ENCODE results near the gene SASH1. TPM values are rescaled to one million over a fixed set of nuclear protein-coding genes. Genes with fewer than 3 reads are reported as not detected.

Gene SASH1
- total and polyA plus RNA-seq, 2 of the 8 experiments (the other 6 are each of a cell fraction or from before 2014, with no cell fraction given): 6.0 to 20.2 TPM

DNA sequence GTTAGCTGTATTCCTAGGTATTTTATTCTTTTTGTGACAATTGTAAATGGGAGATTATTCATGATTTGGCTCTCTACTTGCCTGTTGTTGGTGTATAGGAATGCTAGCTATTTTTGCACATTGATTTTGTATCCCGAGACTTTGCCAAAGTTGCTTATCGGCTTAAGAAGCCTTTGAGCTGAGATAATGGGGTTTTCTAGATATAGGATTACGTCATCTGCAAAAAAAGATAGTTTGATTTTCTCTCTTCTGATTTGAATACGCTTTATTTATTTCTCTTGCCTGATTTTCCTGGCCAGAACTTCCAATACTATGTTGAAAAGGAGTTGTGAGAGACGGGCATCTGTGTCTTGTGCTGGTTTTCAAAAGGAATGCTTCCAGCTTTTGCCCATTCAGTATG lies 241.0 kb downstream of the SASH1 start (continued):
- TF ChIP-seq, protein P1, sequence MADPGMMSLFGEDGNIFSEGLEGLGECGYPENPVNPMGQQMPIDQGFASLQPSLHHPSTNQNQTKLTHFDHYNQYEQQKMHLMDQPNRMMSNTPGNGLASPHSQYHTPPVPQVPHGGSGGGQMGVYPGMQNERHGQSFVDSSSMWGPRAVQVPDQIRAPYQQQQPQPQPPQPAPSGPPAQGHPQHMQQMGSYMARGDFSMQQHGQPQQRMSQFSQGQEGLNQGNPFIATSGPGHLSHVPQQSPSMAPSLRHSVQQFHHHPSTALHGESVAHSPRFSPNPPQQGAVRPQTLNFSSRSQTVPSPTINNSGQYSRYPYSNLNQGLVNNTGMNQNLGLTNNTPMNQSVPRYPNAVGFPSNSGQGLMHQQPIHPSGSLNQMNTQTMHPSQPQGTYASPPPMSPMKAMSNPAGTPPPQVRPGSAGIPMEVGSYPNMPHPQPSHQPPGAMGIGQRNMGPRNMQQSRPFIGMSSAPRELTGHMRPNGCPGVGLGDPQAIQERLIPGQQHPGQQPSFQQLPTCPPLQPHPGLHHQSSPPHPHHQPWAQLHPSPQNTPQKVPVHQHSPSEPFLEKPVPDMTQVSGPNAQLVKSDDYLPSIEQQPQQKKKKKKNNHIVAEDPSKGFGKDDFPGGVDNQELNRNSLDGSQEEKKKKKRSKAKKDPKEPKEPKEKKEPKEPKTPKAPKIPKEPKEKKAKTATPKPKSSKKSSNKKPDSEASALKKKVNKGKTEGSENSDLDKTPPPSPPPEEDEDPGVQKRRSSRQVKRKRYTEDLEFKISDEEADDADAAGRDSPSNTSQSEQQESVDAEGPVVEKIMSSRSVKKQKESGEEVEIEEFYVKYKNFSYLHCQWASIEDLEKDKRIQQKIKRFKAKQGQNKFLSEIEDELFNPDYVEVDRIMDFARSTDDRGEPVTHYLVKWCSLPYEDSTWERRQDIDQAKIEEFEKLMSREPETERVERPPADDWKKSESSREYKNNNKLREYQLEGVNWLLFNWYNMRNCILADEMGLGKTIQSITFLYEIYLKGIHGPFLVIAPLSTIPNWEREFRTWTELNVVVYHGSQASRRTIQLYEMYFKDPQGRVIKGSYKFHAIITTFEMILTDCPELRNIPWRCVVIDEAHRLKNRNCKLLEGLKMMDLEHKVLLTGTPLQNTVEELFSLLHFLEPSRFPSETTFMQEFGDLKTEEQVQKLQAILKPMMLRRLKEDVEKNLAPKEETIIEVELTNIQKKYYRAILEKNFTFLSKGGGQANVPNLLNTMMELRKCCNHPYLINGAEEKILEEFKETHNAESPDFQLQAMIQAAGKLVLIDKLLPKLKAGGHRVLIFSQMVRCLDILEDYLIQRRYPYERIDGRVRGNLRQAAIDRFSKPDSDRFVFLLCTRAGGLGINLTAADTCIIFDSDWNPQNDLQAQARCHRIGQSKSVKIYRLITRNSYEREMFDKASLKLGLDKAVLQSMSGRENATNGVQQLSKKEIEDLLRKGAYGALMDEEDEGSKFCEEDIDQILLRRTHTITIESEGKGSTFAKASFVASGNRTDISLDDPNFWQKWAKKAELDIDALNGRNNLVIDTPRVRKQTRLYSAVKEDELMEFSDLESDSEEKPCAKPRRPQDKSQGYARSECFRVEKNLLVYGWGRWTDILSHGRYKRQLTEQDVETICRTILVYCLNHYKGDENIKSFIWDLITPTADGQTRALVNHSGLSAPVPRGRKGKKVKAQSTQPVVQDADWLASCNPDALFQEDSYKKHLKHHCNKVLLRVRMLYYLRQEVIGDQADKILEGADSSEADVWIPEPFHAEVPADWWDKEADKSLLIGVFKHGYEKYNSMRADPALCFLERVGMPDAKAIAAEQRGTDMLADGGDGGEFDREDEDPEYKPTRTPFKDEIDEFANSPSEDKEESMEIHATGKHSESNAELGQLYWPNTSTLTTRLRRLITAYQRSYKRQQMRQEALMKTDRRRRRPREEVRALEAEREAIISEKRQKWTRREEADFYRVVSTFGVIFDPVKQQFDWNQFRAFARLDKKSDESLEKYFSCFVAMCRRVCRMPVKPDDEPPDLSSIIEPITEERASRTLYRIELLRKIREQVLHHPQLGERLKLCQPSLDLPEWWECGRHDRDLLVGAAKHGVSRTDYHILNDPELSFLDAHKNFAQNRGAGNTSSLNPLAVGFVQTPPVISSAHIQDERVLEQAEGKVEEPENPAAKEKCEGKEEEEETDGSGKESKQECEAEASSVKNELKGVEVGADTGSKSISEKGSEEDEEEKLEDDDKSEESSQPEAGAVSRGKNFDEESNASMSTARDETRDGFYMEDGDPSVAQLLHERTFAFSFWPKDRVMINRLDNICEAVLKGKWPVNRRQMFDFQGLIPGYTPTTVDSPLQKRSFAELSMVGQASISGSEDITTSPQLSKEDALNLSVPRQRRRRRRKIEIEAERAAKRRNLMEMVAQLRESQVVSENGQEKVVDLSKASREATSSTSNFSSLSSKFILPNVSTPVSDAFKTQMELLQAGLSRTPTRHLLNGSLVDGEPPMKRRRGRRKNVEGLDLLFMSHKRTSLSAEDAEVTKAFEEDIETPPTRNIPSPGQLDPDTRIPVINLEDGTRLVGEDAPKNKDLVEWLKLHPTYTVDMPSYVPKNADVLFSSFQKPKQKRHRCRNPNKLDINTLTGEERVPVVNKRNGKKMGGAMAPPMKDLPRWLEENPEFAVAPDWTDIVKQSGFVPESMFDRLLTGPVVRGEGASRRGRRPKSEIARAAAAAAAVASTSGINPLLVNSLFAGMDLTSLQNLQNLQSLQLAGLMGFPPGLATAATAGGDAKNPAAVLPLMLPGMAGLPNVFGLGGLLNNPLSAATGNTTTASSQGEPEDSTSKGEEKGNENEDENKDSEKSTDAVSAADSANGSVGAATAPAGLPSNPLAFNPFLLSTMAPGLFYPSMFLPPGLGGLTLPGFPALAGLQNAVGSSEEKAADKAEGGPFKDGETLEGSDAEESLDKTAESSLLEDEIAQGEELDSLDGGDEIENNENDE (IDR thresholded peaks at IDR 0.05; ENCODE audit: insufficient replicate concordance, low read length): no peak
- TF ChIP-seq E2F6 (IDR thresholded peaks at IDR 0.05) (no peak), CREB1 (IDR thresholded peaks at IDR 0.05) (no peak), FOSL1 (IDR thresholded peaks at IDR 0.05; ENCODE audit: insufficient read depth, low read depth, low read length) (no peak), CHD2 (IDR thresholded peaks at IDR 0.05; ENCODE audit: low read length) (no peak), POLR2A (IDR thresholded peaks at IDR 0.05; ENCODE audit: control extremely low read depth in 1 of 2, low read depth in 2 of 2, low read length in 2 of 2) (no peak), SIN3A (conservative IDR thresholded peaks at IDR 0.05 in 1 of 2, IDR thresholded peaks at IDR 0.05 in 1 of 2; ENCODE audit: low read depth in 1 of 2, low read length in 2 of 2) (no peak), GABPA (IDR thresholded peaks at IDR 0.05; ENCODE audit: borderline replicate concordance, insufficient read depth, low read length) (no peak)

All from H1 (cell line).